ENCODE data around the gene CTNNA3.

The CTNNA3 gene

DNA sequence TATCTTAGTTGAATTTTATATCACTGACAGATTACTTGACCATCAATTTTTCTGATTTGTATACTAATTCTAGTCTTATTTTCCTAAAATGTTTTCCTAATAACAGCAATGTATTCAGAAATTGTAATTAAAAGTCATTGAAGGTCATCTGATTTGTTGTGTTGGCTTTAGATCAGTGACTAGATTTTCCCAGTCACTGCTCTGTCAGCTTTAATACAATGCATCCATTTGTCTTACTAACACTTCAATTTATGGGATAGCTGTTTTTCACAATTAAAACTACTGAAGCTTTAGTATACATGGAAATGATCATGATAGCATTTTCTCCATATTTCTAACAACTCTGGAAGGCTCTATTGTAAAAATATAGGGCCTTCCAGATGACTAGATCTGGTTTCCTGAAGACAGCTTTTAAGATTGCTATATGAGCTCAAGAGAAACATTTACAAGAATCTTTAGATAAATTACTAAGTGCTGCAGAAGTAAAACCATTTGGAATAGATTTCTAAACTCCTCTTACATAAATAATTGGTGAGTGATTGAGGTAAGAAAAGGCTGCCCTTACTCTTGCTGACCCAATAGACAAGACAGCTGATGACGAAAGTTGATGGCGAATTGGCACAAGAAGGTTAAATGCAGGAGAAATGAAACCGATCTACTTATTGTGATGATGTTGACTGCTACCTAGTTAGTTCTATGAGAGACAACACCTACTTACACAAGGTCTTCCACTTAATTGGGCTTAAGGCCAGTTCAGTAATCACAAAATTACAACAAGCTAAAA, 696.0 kb downstream of the CTNNA3 start:
- DNase-seq, result no peak

- DNase-seq, result no peak
Measured at GRCh38 chr10:66996996-66997395, 699.0 kb downstream of the CTNNA3 start.

- DNase-seq, result no peak
Measured at GRCh38 chr10:66990143-66990830, 705.7 kb downstream of the CTNNA3 start.

- DNase-seq, result no peak
Measured at GRCh38 chr10:66983475-66983818, 712.5 kb downstream of the CTNNA3 start.

- peak; percentile 21 to 36 for DNase-seq
Measured at GRCh38 chr10:66982792-66983474, 713.1 kb downstream of the CTNNA3 start.

- DNase-seq, result no peak
Measured at GRCh38 chr10:66982053-66982420, 714.0 kb downstream of the CTNNA3 start.

- peak in 1 of 2 experiments; percentile 21 for DNase-seq
Measured at GRCh38 chr10:66981361-66982052, 714.5 kb downstream of the CTNNA3 start.

GRCh38 chr10:66980246-66980815, 715.7 kb downstream of the CTNNA3 start:
- peak in 1 of 2 experiments; percentile 32 for DNase-seq

- no peak for DNase-seq
Measured at GRCh38 chr10:66964946-66965345, 731.0 kb downstream of the CTNNA3 start.

GRCh38 chr10:66958466-66958865, 737.5 kb downstream of the CTNNA3 start:
- DNase-seq, result no peak

GRCh38 chr10:66951896-66952295, 744.1 kb downstream of the CTNNA3 start:
- DNase-seq, result no peak

GRCh38 chr10:66943590-66943989, 752.4 kb downstream of the CTNNA3 start:
- no peak for DNase-seq

DNA sequence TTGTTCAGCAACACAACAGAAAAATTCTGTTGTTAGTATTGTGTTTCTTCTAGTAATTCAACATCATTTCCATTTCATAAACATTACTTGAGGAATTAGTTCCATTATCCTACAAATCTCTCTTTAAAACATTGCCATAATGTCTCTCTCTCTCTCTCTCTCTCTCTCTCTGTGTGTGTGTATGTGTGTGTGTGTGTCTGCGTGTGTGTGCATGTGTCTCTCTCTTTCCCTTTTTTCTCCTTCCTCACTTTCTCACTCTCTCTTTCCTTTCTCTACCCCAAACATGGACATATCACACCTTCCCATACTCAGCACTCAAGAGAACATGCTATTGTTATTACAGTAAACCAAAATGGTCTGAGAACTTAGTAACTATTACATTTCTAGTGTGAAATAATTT, 753.6 kb downstream of the CTNNA3 start:
- no peak for DNase-seq

- DNase-seq, result no peak
Measured at GRCh38 chr10:66941491-66941890, 754.5 kb downstream of the CTNNA3 start.

- DNase-seq, result no peak
Measured at GRCh38 chr10:66940965-66941364, 755.0 kb downstream of the CTNNA3 start.

GRCh38 chr10:66934711-66935110, 761.3 kb downstream of the CTNNA3 start:
- DNase-seq, result no peak

GRCh38 chr10:66931949-66932343, 764.0 kb downstream of the CTNNA3 start:
- no peak for DNase-seq

GRCh38 chr10:66931340-66931948, 764.6 kb downstream of the CTNNA3 start:
- DNase-seq, result peak in 1 of 2 experiments; percentile 64

- no peak for DNase-seq
Measured at GRCh38 chr10:66929375-66929774, 766.6 kb downstream of the CTNNA3 start.

- no peak for DNase-seq
Measured at GRCh38 chr10:66928776-66929175, 767.2 kb downstream of the CTNNA3 start.

DNA sequence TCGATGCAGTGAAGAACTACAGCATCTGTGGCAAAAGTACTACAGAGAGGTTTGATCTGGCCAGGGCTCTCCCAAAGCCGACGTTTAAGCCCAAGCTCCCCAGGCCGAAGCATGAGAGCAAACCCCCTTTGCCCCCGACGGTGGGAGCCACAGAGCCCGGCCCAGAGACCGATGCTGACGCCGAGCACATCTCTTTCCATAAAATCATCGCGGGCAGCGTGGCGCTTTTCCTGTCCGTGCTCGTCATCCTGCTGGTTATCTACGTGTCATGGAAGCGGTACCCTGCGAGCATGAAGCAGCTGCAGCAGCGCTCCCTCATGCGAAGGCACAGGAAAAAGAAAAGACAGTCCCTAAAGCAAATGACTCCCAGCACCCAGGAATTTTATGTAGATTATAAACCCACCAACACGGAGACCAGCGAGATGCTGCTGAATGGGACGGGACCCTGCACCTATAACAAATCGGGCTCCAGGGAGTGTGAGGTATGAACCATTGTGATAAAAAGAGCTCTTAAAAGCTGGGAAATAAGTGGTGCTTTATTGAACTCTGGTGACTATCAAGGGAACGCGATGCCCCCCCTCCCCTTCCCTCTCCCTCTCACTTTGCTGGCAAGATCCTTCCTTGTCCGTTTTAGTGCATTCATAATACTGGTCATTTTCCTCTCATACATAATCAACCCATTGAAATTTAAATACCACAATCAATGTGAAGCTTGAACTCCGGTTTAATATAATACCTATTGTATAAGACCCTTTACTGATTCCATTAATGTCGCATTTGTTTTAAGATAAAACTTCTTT, 767.8 kb downstream of the CTNNA3 start:
- no peak for DNase-seq
